ENCODE data around the gene NUDT16L1. TPM values are rescaled to one million over a fixed set of nuclear protein-coding genes. Genes with fewer than 3 reads are reported as not detected.
A peak's percentile ranks its signal among the peaks of the same experiment; 100 is the strongest.

The NUDT16L1 gene
- total RNA-seq (10 to 100 TPM in 1 of 4 donors, 1 to 10 TPM in 3; 6.3 to 20.2 (median 8.4) TPM), polyA plus RNA-seq (1 to 10 TPM; 6.6 to 9.7 (median 7.4) TPM)
- long read RNA-seq, donor 1, transcript NUDT16L1-201 (3 exons, 1,349 nt): major isoform, 11 of 13 reads
- long read RNA-seq, donor 1, partial matches to known transcripts: 0 of 13 reads
- long read RNA-seq, donor 1, other reads (novel, unspliced or antisense): 1 of 13 reads
- long read RNA-seq, donor 2, transcript NUDT16L1-201 (3 exons, 1,349 nt): major isoform, 12 of 13 reads
- long read RNA-seq, donor 2, partial matches to known transcripts: 0 of 13 reads
- long read RNA-seq, donor 2, other reads (novel, unspliced or antisense): 0 of 13 reads

DNA sequence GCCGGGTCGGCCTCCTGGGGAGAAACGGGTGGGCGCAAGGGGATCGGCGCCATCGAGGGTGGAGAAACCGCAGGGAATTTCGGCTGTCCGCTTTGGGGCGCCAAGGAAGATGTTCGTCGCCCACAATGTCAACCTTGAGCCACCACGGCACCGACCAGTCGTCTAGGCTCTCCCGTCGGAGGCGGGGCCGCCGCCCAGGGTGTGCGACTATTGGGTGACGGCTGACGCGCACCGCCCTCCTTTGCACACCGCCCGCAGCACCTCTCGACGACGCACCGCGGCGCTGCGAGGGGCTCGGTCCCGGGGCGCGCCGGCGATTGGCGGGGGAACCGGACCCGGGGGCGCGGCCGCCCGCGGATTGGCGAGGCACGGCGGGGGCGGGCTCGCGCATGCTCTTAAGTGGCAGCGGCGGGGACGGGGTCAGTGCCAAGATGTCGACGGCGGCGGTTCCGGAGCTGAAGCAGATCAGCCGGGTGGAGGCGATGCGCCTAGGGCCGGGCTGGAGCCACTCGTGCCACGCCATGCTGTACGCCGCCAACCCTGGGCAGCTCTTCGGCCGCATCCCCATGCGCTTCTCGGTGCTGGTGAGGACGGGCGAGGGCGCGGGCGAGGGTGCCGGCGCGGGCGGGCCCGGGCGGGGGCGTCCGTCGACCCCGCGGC is at the start of gene NUDT16L1:
Gene NUDT16L1 (plus strand): TSS at position 267 of the 660 bp plus-strand sequence. CDS start 165 bp downstream, at position 432.
- Histone ChIP-seq H3K4me3 (peak within 1 kb of the TSS; percentile 92), H3K9me3 (no peaks in the 10 kb centered on the region), H3K27ac (peak within 1 kb of the TSS; percentile 82), H3K4me1 (peaks cover 12% of the 10 kb centered on the region), H3K27me3 (ENCODE audit: insufficient read depth in 3 of 3, low read length in 2 of 3) (no peaks in the 10 kb centered on the region), H3K36me3 (ENCODE audit: insufficient read depth in 1 of 2, low read depth in 1 of 2) (peaks cover 0 to 45% of the 10 kb centered on the region in 2 donors)
- TF ChIP-seq, protein P1, sequence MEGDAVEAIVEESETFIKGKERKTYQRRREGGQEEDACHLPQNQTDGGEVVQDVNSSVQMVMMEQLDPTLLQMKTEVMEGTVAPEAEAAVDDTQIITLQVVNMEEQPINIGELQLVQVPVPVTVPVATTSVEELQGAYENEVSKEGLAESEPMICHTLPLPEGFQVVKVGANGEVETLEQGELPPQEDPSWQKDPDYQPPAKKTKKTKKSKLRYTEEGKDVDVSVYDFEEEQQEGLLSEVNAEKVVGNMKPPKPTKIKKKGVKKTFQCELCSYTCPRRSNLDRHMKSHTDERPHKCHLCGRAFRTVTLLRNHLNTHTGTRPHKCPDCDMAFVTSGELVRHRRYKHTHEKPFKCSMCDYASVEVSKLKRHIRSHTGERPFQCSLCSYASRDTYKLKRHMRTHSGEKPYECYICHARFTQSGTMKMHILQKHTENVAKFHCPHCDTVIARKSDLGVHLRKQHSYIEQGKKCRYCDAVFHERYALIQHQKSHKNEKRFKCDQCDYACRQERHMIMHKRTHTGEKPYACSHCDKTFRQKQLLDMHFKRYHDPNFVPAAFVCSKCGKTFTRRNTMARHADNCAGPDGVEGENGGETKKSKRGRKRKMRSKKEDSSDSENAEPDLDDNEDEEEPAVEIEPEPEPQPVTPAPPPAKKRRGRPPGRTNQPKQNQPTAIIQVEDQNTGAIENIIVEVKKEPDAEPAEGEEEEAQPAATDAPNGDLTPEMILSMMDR (IDR thresholded peaks at IDR 0.05): peak; percentile 29
- peak; percentile 98 for DNase-seq
- intact Hi-C loops (cut with DNase I): loop anchor here in 1 of 2 donors (10.0 kb wide), 1 partner anchor 261 kb away; the partner anchor contains the start of gene SEC14L5
- ATAC-seq: peak; percentile 89 to 93 (median 92)
- 0 to 1% (median 0%) methylated on average over 50 to 91 of the region's 91 CpGs for WGBS, 3 donors

DNA sequence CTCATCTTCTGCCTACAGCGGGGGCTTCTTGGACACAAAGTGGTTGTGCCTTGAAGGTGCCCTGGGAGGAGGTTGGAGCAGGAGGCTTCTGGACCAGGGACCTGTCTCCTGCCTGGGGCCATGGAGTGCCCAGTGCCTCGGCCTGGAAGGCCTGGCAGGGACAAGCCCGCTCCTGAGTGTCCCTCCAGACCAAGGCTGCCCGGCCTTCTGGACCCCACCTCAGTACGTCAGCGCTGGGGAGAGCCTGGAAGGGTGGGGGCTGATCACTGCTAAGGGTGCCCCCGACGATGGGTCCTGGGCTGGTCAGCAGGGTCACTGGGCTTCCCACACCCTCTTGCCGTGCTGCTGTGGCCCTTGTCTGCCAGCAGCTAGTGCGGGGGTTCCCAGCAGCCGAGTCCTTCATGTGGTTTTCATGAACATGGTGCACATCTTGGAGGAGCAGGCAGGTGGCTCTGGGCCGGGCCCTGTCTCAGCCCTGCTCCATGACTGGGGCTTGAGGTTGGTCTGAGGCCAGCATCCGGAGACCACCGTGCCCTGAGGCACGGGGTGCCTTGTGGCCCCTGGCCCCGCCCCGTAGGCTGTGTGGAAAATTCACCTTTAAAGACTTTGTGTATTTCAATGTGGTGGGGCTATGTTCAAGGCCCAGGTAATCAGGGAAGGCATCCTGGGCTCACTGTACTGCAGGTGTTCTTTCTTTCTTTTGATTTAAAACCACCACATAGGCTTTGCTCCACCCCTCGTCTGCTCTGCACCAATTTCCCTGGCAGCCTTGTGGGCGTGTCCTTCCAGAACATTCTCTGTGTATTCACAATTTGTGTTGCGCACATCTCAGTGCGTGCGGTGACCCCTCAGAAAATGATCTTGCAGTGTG is 46.4 kb upstream of the NUDT16L1 start:
- no peaks in the 10 kb centered on the region for H3K27me3 ChIP-seq (ENCODE audit: insufficient read depth in 3 of 3, low read length in 2 of 3)
- no peak overlapping the region for H3K4me3 ChIP-seq
- H3K36me3 ChIP-seq (ENCODE audit: insufficient read depth in 1 of 2, low read depth in 1 of 2): peaks cover 0 to 23% of the 10 kb centered on the region in 2 donors
- no peak for DNase-seq
- no peaks in the 10 kb centered on the region for H3K4me1 ChIP-seq
- no peak overlapping the region for H3K27ac ChIP-seq
- TF ChIP-seq, protein P1 (IDR thresholded peaks at IDR 0.05): no peak
- H3K9me3 ChIP-seq: no peaks in the 10 kb centered on the region
- WGBS, 3 donors: 94 to 95% (median 95%) methylated on average over 21 to 22 of the region's 22 CpGs
- intact Hi-C loops (cut with DNase I): no loop called here
- ATAC-seq: no peak

DNA sequence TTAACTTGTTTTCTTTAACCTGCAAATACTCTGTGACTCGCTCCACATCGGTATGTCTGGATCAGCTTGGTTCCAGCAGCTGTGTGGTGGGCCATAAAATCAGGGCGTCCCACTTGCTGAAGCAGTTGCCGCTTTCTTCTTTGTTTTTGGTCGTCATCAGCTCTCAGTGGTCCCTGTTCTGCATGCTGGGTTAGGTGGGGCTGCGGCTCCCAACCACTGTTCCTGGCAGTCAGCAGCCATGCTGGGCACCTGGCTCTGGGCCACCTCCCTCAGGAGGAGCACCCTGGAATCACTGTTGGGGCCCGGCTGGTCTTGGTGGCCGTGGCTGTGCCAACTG is 45.8 kb upstream of the NUDT16L1 start:
- Histone ChIP-seq H3K9me3 (no peaks in the 10 kb centered on the region), H3K36me3 (ENCODE audit: insufficient read depth in 1 of 2, low read depth in 1 of 2) (peaks cover 1 to 29% of the 10 kb centered on the region in 2 donors), H3K27me3 (ENCODE audit: insufficient read depth in 3 of 3, low read length in 2 of 3) (no peaks in the 10 kb centered on the region), H3K27ac (no peak overlapping the region), H3K4me1 (no peaks in the 10 kb centered on the region), H3K4me3 (no peak overlapping the region)
- no peak for DNase-seq
- intact Hi-C loops (cut with DNase I): no loop called here
- TF ChIP-seq, protein P1 (IDR thresholded peaks at IDR 0.05): no peak
- ATAC-seq: no peak
- 94 to 98% (median 96%) methylated on average over 8 of the region's 8 CpGs for WGBS, 3 donors

DNA sequence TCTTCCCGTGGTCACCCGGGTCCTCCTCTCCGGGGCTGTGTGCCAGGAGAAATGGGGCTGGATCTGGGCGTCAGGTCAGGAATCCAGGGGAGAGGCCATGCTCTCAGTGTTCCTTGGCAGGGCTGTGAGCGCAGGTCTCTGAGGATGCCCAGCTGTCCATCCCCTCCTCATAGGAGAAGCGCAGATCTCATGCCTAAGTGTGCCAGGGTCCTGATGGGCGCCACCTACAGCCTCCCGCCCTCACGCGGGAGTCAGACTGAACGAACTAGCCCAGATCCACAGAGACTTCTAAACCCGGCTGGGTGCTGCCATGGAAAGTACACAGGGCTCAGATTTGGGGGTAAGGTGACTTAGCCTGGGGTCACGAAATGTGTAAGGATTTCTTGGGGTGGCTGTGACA is 44.4 kb upstream of the NUDT16L1 start:
- H3K4me1 ChIP-seq: no peaks in the 10 kb centered on the region
- intact Hi-C loops (cut with DNase I): no loop called here
- 92 to 94% (median 93%) methylated on average over 13 of the region's 13 CpGs for WGBS, 3 donors
- TF ChIP-seq, protein P1 (IDR thresholded peaks at IDR 0.05): no peak
- no peaks in the 10 kb centered on the region for H3K9me3 ChIP-seq
- DNase-seq (no peak), ATAC-seq (no peak)
- no peaks in the 10 kb centered on the region for H3K27me3 ChIP-seq (ENCODE audit: insufficient read depth in 3 of 3, low read length in 2 of 3)
- H3K4me3 ChIP-seq: no peak overlapping the region
- H3K27ac ChIP-seq: no peak overlapping the region
- H3K36me3 ChIP-seq (ENCODE audit: insufficient read depth in 1 of 2, low read depth in 1 of 2): peaks cover 4 to 41% of the 10 kb centered on the region in 2 donors
